Measurements from ENCODE around the gene RIPPLY2. TPM values are rescaled to one million over a fixed set of nuclear protein-coding genes. Genes with fewer than 3 reads are reported as not detected.

RIPPLY2 gene
- total RNA-seq, 1 experiment from 2014 or later: not detected

DNA sequence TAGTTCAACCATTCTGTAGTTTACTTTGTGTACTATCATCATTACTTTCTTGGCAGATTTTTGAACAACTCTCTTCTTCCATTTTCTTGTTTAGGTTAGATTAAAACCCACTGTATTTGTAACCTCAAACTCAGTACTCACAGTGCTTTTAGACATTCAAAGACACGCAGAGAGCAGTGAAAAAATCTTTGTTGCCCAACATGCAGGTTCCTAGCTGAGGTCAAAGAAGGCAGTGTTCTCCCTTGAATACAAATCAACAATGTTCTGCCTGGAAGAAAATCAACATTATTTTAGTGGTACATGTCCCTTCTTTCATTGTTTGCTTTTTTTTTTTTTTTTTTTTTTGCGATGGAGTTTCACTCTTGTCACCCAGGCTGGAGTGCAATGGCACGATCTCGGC lies 17.5 kb downstream of the RIPPLY2 start:
- TF ChIP-seq, protein P1, sequence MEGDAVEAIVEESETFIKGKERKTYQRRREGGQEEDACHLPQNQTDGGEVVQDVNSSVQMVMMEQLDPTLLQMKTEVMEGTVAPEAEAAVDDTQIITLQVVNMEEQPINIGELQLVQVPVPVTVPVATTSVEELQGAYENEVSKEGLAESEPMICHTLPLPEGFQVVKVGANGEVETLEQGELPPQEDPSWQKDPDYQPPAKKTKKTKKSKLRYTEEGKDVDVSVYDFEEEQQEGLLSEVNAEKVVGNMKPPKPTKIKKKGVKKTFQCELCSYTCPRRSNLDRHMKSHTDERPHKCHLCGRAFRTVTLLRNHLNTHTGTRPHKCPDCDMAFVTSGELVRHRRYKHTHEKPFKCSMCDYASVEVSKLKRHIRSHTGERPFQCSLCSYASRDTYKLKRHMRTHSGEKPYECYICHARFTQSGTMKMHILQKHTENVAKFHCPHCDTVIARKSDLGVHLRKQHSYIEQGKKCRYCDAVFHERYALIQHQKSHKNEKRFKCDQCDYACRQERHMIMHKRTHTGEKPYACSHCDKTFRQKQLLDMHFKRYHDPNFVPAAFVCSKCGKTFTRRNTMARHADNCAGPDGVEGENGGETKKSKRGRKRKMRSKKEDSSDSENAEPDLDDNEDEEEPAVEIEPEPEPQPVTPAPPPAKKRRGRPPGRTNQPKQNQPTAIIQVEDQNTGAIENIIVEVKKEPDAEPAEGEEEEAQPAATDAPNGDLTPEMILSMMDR (IDR thresholded peaks at IDR 0.05; ENCODE audit: unreplicated experiment): no peak
- H3K27me3 Mint-ChIP-seq (ENCODE audit: insufficient read depth, unreplicated experiment): no peaks in the 10 kb centered on the region
- H3K27ac Mint-ChIP-seq (ENCODE audit: low read depth, unreplicated experiment): no peak overlapping the region
- peaks cover 11% of the 10 kb centered on the region for H3K36me3 Mint-ChIP-seq (ENCODE audit: insufficient read depth, unreplicated experiment)
- H3K4me1 Mint-ChIP-seq (ENCODE audit: insufficient read depth, unreplicated experiment): peaks cover 17% of the 10 kb centered on the region
- intact Hi-C loops (cut with micrococcal nuclease): no loop called here
- H3K4me3 Mint-ChIP-seq (ENCODE audit: unreplicated experiment): no peak overlapping the region
- no peak for DNase-seq (ENCODE audit: unreplicated experiment)
- ChIA-PET POLR2A (interaction anchor here (1.8 kb wide), 1 partner anchor 9 kb away, joined by 6 read pairs; no protein-coding TSS in a partner anchor), CTCF (interaction anchor here (0.6 to 1.5 kb wide), 3 partner anchors 14 to 327 kb away, joined by 3 to 6 read pairs (median 4); no protein-coding TSS in a partner anchor)
- BruUV-seq (replicated peaks): no TSS peak
- H3K9me3 Mint-ChIP-seq (ENCODE audit: unreplicated experiment): no peaks in the 10 kb centered on the region

DNA sequence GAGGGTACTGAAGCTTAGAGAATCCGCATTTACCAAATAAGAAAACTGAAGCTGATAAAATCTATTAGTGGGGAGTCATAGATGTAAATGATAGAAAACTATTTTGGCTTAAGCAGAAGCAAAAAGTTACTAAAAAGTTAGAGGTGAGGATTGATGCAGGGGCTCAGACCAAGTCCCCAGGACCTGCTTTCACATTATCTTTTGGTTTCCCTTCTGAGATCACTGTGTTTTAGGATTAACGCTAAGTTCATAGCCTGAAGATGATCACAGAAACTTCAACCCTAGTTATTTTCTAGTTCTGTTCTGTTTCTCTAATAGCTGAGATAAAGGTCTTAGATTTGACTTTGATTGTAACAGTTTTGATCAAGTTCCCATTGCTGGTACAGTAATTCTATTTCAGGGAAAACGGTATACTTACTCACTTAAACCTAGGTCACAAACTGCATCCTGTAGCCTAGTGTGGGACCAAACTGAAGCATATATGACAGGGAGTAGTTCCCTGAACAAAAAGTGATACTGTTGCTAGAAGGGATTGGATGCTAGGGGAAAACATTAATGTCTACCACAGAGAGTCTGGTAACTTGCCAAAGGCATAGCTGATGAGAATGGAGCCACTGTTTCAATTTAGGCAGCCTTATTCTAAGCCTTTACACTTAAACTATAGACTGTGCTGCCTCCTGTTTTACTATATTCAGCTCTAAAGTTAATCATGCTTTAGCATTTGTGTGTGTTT lies 19.4 kb downstream of the RIPPLY2 start:
- BruUV-seq (replicated peaks): no TSS peak
- H3K4me1 Mint-ChIP-seq (ENCODE audit: insufficient read depth, unreplicated experiment): peaks cover 14% of the 10 kb centered on the region
- no peak overlapping the region for H3K4me3 Mint-ChIP-seq (ENCODE audit: unreplicated experiment)
- intact Hi-C loops (cut with micrococcal nuclease): no loop called here
- TF ChIP-seq, protein P1 (IDR thresholded peaks at IDR 0.05; ENCODE audit: unreplicated experiment): no peak
- H3K9me3 Mint-ChIP-seq (ENCODE audit: unreplicated experiment): no peaks in the 10 kb centered on the region
- DNase-seq (ENCODE audit: unreplicated experiment): no peak
- ChIA-PET CTCF (interaction anchor here (0.6 to 1.2 kb wide), 3 partner anchors 257 to 596 kb away, joined by 3 read pairs; no protein-coding TSS in a partner anchor), POLR2A (interaction anchor here (0.6 kb wide), 2 partner anchors 220 to 393 kb away, joined by 4 to 5 read pairs; no protein-coding TSS in a partner anchor)
- H3K27me3 Mint-ChIP-seq (ENCODE audit: insufficient read depth, unreplicated experiment): no peaks in the 10 kb centered on the region
- no peak overlapping the region for H3K27ac Mint-ChIP-seq (ENCODE audit: low read depth, unreplicated experiment)
- peaks cover 6% of the 10 kb centered on the region for H3K36me3 Mint-ChIP-seq (ENCODE audit: insufficient read depth, unreplicated experiment)

DNA sequence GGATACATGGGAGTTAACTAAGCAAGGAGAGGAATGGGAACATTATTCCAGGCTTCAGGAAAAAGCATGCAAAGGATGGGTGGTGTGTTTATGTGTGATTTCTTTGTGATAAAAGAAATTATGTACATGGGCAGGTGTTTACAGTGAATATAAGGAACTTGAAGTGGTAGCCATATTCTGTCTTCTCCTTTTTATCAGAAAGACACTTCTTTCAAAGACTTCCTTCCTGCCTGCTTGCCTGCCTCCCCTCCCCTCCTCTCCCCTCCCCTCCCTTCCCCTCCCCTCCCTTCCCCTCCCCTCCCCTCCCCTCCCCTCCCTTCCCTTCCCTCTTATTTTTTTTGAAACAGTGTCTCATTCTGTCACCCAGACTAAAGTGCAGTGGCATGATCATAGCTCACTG lies 20.7 kb downstream of the RIPPLY2 start:
- CTCF ChIA-PET: interaction anchor here (1.9 kb wide), 1 partner anchor 10 kb away, joined by 6 read pairs; no protein-coding TSS in a partner anchor
- intact Hi-C loops (cut with micrococcal nuclease): no loop called here
- peaks cover 5% of the 10 kb centered on the region for H3K4me1 Mint-ChIP-seq (ENCODE audit: insufficient read depth, unreplicated experiment)
- TF ChIP-seq, protein P1 (IDR thresholded peaks at IDR 0.05; ENCODE audit: unreplicated experiment): no peak
- no peaks in the 10 kb centered on the region for H3K27me3 Mint-ChIP-seq (ENCODE audit: insufficient read depth, unreplicated experiment)
- H3K27ac Mint-ChIP-seq (ENCODE audit: low read depth, unreplicated experiment): peak overlapping the region; percentile 33
- H3K9me3 Mint-ChIP-seq (ENCODE audit: unreplicated experiment): no peaks in the 10 kb centered on the region
- H3K4me3 Mint-ChIP-seq (ENCODE audit: unreplicated experiment): no peak overlapping the region
- BruUV-seq (replicated peaks): no TSS peak
- H3K36me3 Mint-ChIP-seq (ENCODE audit: insufficient read depth, unreplicated experiment): peaks cover 5% of the 10 kb centered on the region
- DNase-seq (ENCODE audit: unreplicated experiment): no peak
- POLR2A ChIA-PET: no interaction called here

DNA sequence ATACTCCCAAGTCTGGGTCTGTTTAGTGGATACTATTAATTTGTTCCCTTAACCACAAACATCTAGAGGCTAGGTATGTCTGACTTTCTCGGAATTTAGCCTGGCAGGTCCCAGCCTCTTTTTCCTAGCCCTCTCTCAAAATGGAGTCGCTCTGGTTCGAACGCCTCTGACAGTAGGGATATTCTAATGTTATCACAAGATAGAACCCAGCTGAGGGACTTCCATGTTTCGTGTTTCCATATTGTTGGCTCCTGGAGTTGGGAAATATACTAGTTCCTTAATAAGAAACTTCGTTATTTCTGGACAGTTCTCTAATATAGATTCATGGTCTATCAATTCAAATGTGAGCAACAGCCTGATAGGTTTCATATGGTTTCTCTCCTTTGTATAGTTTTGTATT lies 22.7 kb downstream of the RIPPLY2 start:
- Mint-ChIP-seq H3K36me3 (ENCODE audit: insufficient read depth, unreplicated experiment) (peaks cover 3% of the 10 kb centered on the region), H3K4me3 (ENCODE audit: unreplicated experiment) (no peak overlapping the region), H3K27me3 (ENCODE audit: insufficient read depth, unreplicated experiment) (no peaks in the 10 kb centered on the region), H3K9me3 (ENCODE audit: unreplicated experiment) (no peaks in the 10 kb centered on the region), H3K27ac (ENCODE audit: low read depth, unreplicated experiment) (no peak overlapping the region), H3K4me1 (ENCODE audit: insufficient read depth, unreplicated experiment) (peaks cover 13% of the 10 kb centered on the region)
- ChIA-PET POLR2A (no interaction called here), CTCF (interaction anchor here (1.9 kb wide), 1 partner anchor 8 kb away, joined by 6 read pairs; no protein-coding TSS in a partner anchor)
- BruUV-seq (replicated peaks): no TSS peak
- intact Hi-C loops (cut with micrococcal nuclease): no loop called here
- no peak for DNase-seq (ENCODE audit: unreplicated experiment)
- TF ChIP-seq, protein P1 (IDR thresholded peaks at IDR 0.05; ENCODE audit: unreplicated experiment): no peak

All from MCF 10A (cell line).